Astrocyte of the spinal cord (primary cell): ENCODE results near the gene ACAD9.
"Not testable (repeated sequence)": the region's sequence is repeated elsewhere in the genome, so short reads cannot be mapped to it uniquely, and the experiment has no call there.

Experiments used
- DNase-seq: peaks from one replicate; pipeline ENCODE4 v3.0.0; 2011; ENCODE audit warnings: low read depth, low spot score
- H3K4me3 ChIP-seq: 2 replicates; pipeline ENCODE4 v1.5.1; 2011; ENCODE audit warnings: low read depth, mild to moderate bottlenecking, low read length, moderate library complexity
- in situ Hi-C: cut with HindIII; loops from 2 replicates; pipeline ENCODE4 v1.10.0; 2017; ENCODE audit warnings: low sequenced_read_pairs
- TF ChIP-seq, protein P1 (sequence below): IDR thresholded peaks from 2 replicates; pipeline ENCODE4 v1.5.1; 2012; ENCODE audit warnings: low read depth, mild to moderate bottlenecking, low read length, inconsistent platforms

ACAD9 gene

GRCh38 chr3:128861491-128861890 is 17.9 kb upstream of the ACAD9 start:
- in situ Hi-C loops: no loop called here
- no peak overlapping the region for H3K4me3 ChIP-seq
- TF ChIP-seq, protein P1, sequence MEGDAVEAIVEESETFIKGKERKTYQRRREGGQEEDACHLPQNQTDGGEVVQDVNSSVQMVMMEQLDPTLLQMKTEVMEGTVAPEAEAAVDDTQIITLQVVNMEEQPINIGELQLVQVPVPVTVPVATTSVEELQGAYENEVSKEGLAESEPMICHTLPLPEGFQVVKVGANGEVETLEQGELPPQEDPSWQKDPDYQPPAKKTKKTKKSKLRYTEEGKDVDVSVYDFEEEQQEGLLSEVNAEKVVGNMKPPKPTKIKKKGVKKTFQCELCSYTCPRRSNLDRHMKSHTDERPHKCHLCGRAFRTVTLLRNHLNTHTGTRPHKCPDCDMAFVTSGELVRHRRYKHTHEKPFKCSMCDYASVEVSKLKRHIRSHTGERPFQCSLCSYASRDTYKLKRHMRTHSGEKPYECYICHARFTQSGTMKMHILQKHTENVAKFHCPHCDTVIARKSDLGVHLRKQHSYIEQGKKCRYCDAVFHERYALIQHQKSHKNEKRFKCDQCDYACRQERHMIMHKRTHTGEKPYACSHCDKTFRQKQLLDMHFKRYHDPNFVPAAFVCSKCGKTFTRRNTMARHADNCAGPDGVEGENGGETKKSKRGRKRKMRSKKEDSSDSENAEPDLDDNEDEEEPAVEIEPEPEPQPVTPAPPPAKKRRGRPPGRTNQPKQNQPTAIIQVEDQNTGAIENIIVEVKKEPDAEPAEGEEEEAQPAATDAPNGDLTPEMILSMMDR: no peak
- no peak for DNase-seq

DNA sequence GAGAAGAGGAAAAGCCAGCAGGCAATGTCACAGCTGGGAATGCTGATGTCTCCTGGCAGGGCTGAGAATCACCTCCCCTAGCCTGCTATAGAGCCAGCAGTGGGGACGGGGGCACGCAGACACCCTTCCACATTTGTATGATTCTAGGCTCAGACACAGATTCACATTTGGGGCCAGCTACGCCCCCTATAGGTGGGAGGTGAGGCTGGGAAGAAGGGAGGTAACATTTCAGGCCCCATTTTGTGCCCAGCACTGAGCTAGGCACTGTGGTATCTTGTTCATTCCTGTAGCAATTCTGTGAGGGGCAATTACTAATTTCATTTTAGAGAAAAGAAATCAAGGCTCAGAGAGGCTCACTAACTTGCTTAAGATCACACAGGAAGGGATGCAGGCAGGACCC is 15.9 kb upstream of the ACAD9 start:
- in situ Hi-C loops: no loop called here
- TF ChIP-seq, protein P1: peak; percentile 34
- H3K4me3 ChIP-seq: no peak overlapping the region
- DNase-seq: no peak

- no peak overlapping the region for H3K4me3 ChIP-seq
- no peak for DNase-seq
- in situ Hi-C loops: no loop called here
- TF ChIP-seq, protein P1: no peak
These were observed 15.0 kb upstream of the ACAD9 start for GRCh38 chr3:128864351-128864811.

- in situ Hi-C loops, H3K4me3 ChIP-seq: not testable (repeated sequence)
- peak; percentile 20 for DNase-seq
These were observed 14.3 kb upstream of the ACAD9 start for GRCh38 chr3:128864849-128865804.

GRCh38 chr3:128867200-128868125 is 12.0 kb upstream of the ACAD9 start:
- TF ChIP-seq, protein P1: no peak
- H3K4me3 ChIP-seq: no peak overlapping the region
- no peak for DNase-seq
- in situ Hi-C loops: no loop called here

DNA sequence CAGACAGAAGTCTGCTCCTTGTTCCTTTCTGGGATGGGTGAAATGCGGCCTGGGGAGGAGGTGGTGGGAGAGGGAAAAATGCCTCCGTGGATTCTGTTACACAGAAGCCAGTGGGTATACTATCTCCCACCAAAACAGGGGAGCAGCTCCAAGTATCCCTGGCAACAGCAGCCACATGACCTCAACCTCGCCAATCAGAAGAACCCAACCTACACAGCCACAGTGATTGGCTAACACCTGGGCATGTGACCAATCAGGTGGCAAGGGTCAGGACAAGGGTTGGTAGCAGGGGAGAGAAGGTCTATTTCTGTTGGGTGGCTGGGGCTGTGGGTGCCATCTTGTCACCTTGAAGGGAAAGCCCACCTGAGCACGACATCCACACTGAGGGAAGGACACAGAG is 9.1 kb upstream of the ACAD9 start:
- no peak for DNase-seq
- in situ Hi-C loops: no loop called here
- H3K4me3 ChIP-seq: no peak overlapping the region
- TF ChIP-seq, protein P1: no peak

GRCh38 chr3:128872282-128872681 is 7.1 kb upstream of the ACAD9 start:
- in situ Hi-C loops: no loop called here

More at GRCh38 chr3:128872282-128872681, 7.1 kb upstream of the ACAD9 start:
- no peak overlapping the region for H3K4me3 ChIP-seq
- DNase-seq: no peak
- TF ChIP-seq, protein P1: no peak
